ENCODE data around the gene BAHCC1. TPM values are rescaled to one million over a fixed set of nuclear protein-coding genes. Genes with fewer than 3 reads are reported as not detected.

BAHCC1 gene
- total and polyA plus RNA-seq, 10 of the 15 experiments (the other 5 are each of a cell fraction or from before 2014, with no cell fraction given), result 0.03 to 0.14 (median 0.11) TPM; not detected in 6

GRCh38 chr17:81404558-81405165 is 9.4 kb downstream of the BAHCC1 start:
- ChIA-PET POLR2A (no interaction called here), SMC1A (ENCODE audit: uncharacterized antibody, unreplicated experiment) (no interaction called here), RAD21 (ENCODE audit: unreplicated experiment) (no interaction called here), CTCF (interaction anchor here (0.9 kb wide), 1 partner anchor 95 kb away, joined by 3 read pairs; no protein-coding TSS in a partner anchor)
- ATAC-seq, result no peak
- Histone ChIP-seq H3K36me3 (ENCODE audit: control insufficient read depth in 2 of 2, insufficient read depth in 2 of 2, low read length in 1 of 2) (no peaks in the 10 kb centered on the region), H3K27ac (ENCODE audit: control insufficient read depth, insufficient read depth) (no peak overlapping the region), H4K20me1 (ENCODE audit: control insufficient read depth, insufficient read depth) (no peaks in the 10 kb centered on the region), H3K27me3 (replicated peaks in 1 of 2; ENCODE audit: control insufficient read depth in 2 of 2, insufficient read depth in 2 of 2, low read length in 1 of 2) (peaks cover 8 to 21% of the 10 kb centered on the region in 2 experiments), H3K79me2 (ENCODE audit: control insufficient read depth, insufficient read depth, low read length) (no peaks in the 10 kb centered on the region), H3K9ac (ENCODE audit: control insufficient read depth, insufficient read depth, low read length) (no peak overlapping the region), H3K4me1 (ENCODE audit: control insufficient read depth, insufficient read depth, low read length) (no peaks in the 10 kb centered on the region; the same call in 1 of the 2 replicates), H3K4me2 (ENCODE audit: control insufficient read depth, insufficient read depth) (no peak overlapping the region), H3K4me3 (no peak overlapping the region), H3K9me3 (replicated peaks; ENCODE audit: control insufficient read depth, insufficient read depth, low read length) (no peaks in the 10 kb centered on the region), H2AFZ (ENCODE audit: control insufficient read depth, low read depth, low read length) (no peak overlapping the region)
- intact Hi-C loops (cut with micrococcal nuclease; ENCODE audit: unreplicated experiment), result no loop called here
- BruUV-seq (replicated peaks), result no TSS peak
- 7% methylated on average over 10 of the region's 11 CpGs for WGBS (ENCODE audit: insufficient coverage, insufficient replicate concordance, low lambda C conversion rate, missing lambda C conversion rate)
- in situ Hi-C loops (cut with MboI), result no loop called here
- FAIRE-seq, result no peak
- no peak for DNase-seq (ENCODE audit: low read depth, low spot score)
- TF ChIP-seq, protein P1, sequence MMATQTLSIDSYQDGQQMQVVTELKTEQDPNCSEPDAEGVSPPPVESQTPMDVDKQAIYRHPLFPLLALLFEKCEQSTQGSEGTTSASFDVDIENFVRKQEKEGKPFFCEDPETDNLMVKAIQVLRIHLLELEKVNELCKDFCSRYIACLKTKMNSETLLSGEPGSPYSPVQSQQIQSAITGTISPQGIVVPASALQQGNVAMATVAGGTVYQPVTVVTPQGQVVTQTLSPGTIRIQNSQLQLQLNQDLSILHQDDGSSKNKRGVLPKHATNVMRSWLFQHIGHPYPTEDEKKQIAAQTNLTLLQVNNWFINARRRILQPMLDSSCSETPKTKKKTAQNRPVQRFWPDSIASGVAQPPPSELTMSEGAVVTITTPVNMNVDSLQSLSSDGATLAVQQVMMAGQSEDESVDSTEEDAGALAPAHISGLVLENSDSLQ (IDR thresholded peaks at IDR 0.05), result no peak
- TF ChIP-seq CHD4 (IDR thresholded peaks at IDR 0.05) (no peak), SIX5 (IDR thresholded peaks at IDR 0.05; ENCODE audit: low read depth, low read length, severe bottlenecking) (no peak), TARDBP (IDR thresholded peaks at IDR 0.05; ENCODE audit: borderline replicate concordance) (no peak), POLR2AphosphoS5 (IDR thresholded peaks at IDR 0.05; ENCODE audit: low read length) (no peak), CBFB (IDR thresholded peaks at IDR 0.05; ENCODE audit: low read depth) (no peak), ZNF274 (IDR thresholded peaks at IDR 0.05; ENCODE audit: insufficient read depth, insufficient read length) (no peak), CEBPZ (IDR thresholded peaks at IDR 0.05; ENCODE audit: low read depth, low read length) (no peak), ZBTB11 (CRISPR knock-in tag; IDR thresholded peaks at IDR 0.05) (no peak), KAT2A (conservative IDR thresholded peaks at IDR 0.05; ENCODE audit: control insufficient read depth, low read depth, low read length) (no peak), ESRRA (IDR thresholded peaks at IDR 0.05; ENCODE audit: low read length) (no peak), BACH1 (IDR thresholded peaks at IDR 0.05; ENCODE audit: borderline replicate concordance) (no peak)
- TF ChIP-seq, protein P2, sequence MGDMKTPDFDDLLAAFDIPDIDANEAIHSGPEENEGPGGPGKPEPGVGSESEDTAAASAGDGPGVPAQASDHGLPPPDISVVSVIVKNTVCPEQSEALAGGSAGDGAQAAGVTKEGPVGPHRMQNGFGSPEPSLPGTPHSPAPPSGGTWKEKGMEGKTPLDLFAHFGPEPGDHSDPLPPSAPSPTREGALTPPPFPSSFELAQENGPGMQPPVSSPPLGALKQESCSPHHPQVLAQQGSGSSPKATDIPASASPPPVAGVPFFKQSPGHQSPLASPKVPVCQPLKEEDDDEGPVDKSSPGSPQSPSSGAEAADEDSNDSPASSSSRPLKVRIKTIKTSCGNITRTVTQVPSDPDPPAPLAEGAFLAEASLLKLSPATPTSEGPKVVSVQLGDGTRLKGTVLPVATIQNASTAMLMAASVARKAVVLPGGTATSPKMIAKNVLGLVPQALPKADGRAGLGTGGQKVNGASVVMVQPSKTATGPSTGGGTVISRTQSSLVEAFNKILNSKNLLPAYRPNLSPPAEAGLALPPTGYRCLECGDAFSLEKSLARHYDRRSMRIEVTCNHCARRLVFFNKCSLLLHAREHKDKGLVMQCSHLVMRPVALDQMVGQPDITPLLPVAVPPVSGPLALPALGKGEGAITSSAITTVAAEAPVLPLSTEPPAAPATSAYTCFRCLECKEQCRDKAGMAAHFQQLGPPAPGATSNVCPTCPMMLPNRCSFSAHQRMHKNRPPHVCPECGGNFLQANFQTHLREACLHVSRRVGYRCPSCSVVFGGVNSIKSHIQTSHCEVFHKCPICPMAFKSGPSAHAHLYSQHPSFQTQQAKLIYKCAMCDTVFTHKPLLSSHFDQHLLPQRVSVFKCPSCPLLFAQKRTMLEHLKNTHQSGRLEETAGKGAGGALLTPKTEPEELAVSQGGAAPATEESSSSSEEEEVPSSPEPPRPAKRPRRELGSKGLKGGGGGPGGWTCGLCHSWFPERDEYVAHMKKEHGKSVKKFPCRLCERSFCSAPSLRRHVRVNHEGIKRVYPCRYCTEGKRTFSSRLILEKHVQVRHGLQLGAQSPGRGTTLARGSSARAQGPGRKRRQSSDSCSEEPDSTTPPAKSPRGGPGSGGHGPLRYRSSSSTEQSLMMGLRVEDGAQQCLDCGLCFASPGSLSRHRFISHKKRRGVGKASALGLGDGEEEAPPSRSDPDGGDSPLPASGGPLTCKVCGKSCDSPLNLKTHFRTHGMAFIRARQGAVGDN (IDR thresholded peaks at IDR 0.05), result no peak
